H1 (cell line): ENCODE results near the gene RHOBTB1. TPM values are rescaled to one million over a fixed set of nuclear protein-coding genes. Genes with fewer than 3 reads are reported as not detected.

ENCODE experiments used
- POU5F1 ChIP-seq: IDR thresholded peaks from 2 replicates; pipeline ENCODE4 v1.6.1; 2011; ENCODE audit warnings: low read depth, mild to moderate bottlenecking, low read length, moderate library complexity
- SIX5 ChIP-seq: IDR thresholded peaks from 2 replicates; pipeline ENCODE4 v1.6.1; 2011; ENCODE audit warnings: mild to moderate bottlenecking, low read depth, low read length
- polyA plus RNA-seq, 7 experiments: library from polyadenylated mRNA; depleted of rRNA in 3 of 7; stranded (reverse) in 5 of 7; unstranded in 2 of 7; fragments of >200 nt in 5 of 7; fragments of 200-250 nt in 2 of 7; gene quantifications; 1 replicate in 5 of 7; 2 replicates in 1 of 7; 4 replicates in 1 of 7; pipeline versions ENCODE4 v1.2.1 to v1.2.3, GENCODE V29; 2011 to 2013; ENCODE audit warnings: missing spikeins in 2 of 7, mixed read lengths in 2 of 7
- total RNA-seq: library from RNA; stranded (reverse); fragmentation: NEBNext Ultra II Directional; extraction: Animal tissue kit (Norgen Biotek cat#: 25700); gene quantifications from 2 replicates; pipeline ENCODE4 v1.2.1, GENCODE V29; 2021
- TF ChIP-seq, protein P1 (sequence below): IDR thresholded peaks from 2 replicates; pipeline ENCODE4 v1.6.1; 2011; ENCODE audit warnings: low read length, improper control_type of control experiment

The RHOBTB1 gene
- total and polyA plus RNA-seq, 2 of the 8 experiments (the other 6 are each of a cell fraction or from before 2014, with no cell fraction given), result 6.1 to 7.4 TPM

DNA sequence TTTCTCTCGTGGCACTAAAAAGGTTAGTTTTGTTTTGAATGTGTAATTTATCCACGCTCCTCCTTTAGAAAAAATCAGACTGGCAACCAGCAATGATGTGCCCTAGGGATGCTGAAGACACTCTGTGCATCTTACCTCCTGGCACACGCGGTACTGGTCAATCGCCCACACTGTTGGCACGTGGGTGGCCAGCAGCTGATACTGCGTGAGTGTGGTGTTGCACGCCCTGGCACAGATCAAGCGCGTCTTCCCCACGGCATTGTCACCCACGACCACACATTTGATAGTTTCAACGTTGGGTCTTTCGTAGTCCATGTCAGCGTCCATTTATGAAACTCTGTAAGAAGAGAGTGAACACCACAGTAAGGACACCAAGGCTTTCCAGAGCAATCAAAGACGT, 32.8 kb downstream of the RHOBTB1 start (continued):
- TF ChIP-seq, protein P1, sequence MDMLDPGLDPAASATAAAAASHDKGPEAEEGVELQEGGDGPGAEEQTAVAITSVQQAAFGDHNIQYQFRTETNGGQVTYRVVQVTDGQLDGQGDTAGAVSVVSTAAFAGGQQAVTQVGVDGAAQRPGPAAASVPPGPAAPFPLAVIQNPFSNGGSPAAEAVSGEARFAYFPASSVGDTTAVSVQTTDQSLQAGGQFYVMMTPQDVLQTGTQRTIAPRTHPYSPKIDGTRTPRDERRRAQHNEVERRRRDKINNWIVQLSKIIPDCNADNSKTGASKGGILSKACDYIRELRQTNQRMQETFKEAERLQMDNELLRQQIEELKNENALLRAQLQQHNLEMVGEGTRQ, result no peak
- TF ChIP-seq POU5F1, result no peak
- no peak for TF ChIP-seq SIX5
